ENCODE measurements around the gene MDGA2.

MDGA2 gene

GRCh38 chr14:47442211-47442610 lies 233.2 kb downstream of the MDGA2 start:
- peak; percentile 66 for TF ChIP-seq CTCF (conservative IDR thresholded peaks at IDR 0.05)
- H3K27ac ChIP-seq = no peak overlapping the region

- no peak for TF ChIP-seq CTCF (conservative IDR thresholded peaks at IDR 0.05)
- no peak overlapping the region for H3K27ac ChIP-seq
Observed at GRCh38 chr14:47439953-47440352, 235.5 kb downstream of the MDGA2 start.

GRCh38 chr14:47438650-47439140 lies 236.7 kb downstream of the MDGA2 start:
- TF ChIP-seq CTCF (conservative IDR thresholded peaks at IDR 0.05) = no peak
- H3K27ac ChIP-seq = no peak overlapping the region

GRCh38 chr14:47435331-47435965 lies 240.0 kb downstream of the MDGA2 start:
- no peak for TF ChIP-seq CTCF (conservative IDR thresholded peaks at IDR 0.05)
- no peak overlapping the region for H3K27ac ChIP-seq

- no peak for TF ChIP-seq CTCF (conservative IDR thresholded peaks at IDR 0.05)
- no peak overlapping the region for H3K27ac ChIP-seq
Observed at GRCh38 chr14:47427629-47428028, 247.8 kb downstream of the MDGA2 start.

GRCh38 chr14:47425302-47425701 lies 250.1 kb downstream of the MDGA2 start:
- H3K27ac ChIP-seq = no peak overlapping the region
- TF ChIP-seq CTCF (conservative IDR thresholded peaks at IDR 0.05) = no peak

GRCh38 chr14:47422191-47422590 lies 253.2 kb downstream of the MDGA2 start:
- no peak overlapping the region for H3K27ac ChIP-seq
- no peak for TF ChIP-seq CTCF (conservative IDR thresholded peaks at IDR 0.05)

Measured in VCaP (cell line).